HepG2 (cell line): ENCODE measurements around the gene ACAP1. TPM values are rescaled to one million over a fixed set of nuclear protein-coding genes. Genes with fewer than 3 reads are reported as not detected.

ENCODE experiments used
- ATAD3A ChIP-seq: sonication (generic); formaldehyde crosslinking; IDR thresholded peaks from 2 replicates; pipeline ENCODE4 v1.4.0; 2020; ENCODE audit warnings: missing genetic modification reagents
- CBFB ChIP-seq: sonication (generic); formaldehyde crosslinking; IDR thresholded peaks from 2 replicates; pipeline ENCODE4 v1.4.0; 2020; ENCODE audit warnings: missing genetic modification reagents
- FOXA3 ChIP-seq: IDR thresholded peaks from 2 replicates; pipeline ENCODE4 v1.6.1; 2016; ENCODE audit warnings: missing genetic modification reagents, missing compliant biosample characterization
- GATAD1 ChIP-seq: IDR thresholded peaks from 2 replicates; pipeline ENCODE4 v1.6.1; 2016; ENCODE audit warnings: missing genetic modification reagents, missing compliant biosample characterization
- HDAC2 ChIP-seq: sonication (generic); formaldehyde crosslinking; IDR thresholded peaks from 2 replicates; pipeline ENCODE4 v1.4.0; 2020; ENCODE audit warnings: missing genetic modification reagents
- ISL2 ChIP-seq: sonication (generic); formaldehyde crosslinking; IDR thresholded peaks from 2 replicates; pipeline ENCODE4 v1.5.0; 2020; ENCODE audit warnings: missing genetic modification reagents
- MAZ ChIP-seq, 2 experiments: sonication (generic) in 1 of 2; formaldehyde crosslinking in 1 of 2; IDR thresholded peaks; 2 replicates each; pipeline versions ENCODE4 v1.5.0 to v1.6.1; 2012 to 2020; ENCODE audit warnings: low read depth in 2 of 2, mild to moderate bottlenecking in 2 of 2, borderline replicate concordance in 1 of 2, improper control_type of control experiment in 1 of 2, low read length in 1 of 2, missing genetic modification reagents in 1 of 2, moderate library complexity in 1 of 2
- MIER3 ChIP-seq: IDR thresholded peaks from 2 replicates; pipeline ENCODE4 v1.6.1; 2016; ENCODE audit warnings: missing compliant biosample characterization, borderline replicate concordance
- NFE2 ChIP-seq: sonication (generic); formaldehyde crosslinking; IDR thresholded peaks from 2 replicates; pipeline ENCODE4 v1.4.0; 2020; ENCODE audit warnings: missing genetic modification reagents
- RAD21 ChIP-seq: fragments of 450-650 bp; formaldehyde crosslinking; IDR thresholded peaks from 2 replicates; pipeline ENCODE4 v1.5.0; 2020; ENCODE audit warnings: mild to moderate bottlenecking
- SATB2 ChIP-seq: sonication (generic); formaldehyde crosslinking; IDR thresholded peaks from 2 replicates; pipeline ENCODE4 v1.5.0; 2020; ENCODE audit warnings: missing genetic modification reagents
- SMC3 ChIP-seq: IDR thresholded peaks from 2 replicates; pipeline ENCODE4 v1.6.1; 2011; ENCODE audit warnings: low read length, improper control_type of control experiment
- ZBTB38 ChIP-seq: sonication (generic); formaldehyde crosslinking; IDR thresholded peaks from 2 replicates; pipeline ENCODE4 v1.5.1; 2020; ENCODE audit warnings: mild to moderate bottlenecking, missing genetic modification reagents
- ZNF350 ChIP-seq: sonication (generic); formaldehyde crosslinking; IDR thresholded peaks from 2 replicates; pipeline ENCODE4 v1.4.0; 2020; ENCODE audit warnings: mild to moderate bottlenecking, low read depth, missing genetic modification reagents, borderline replicate concordance
- ZNF382 ChIP-seq: sonication (generic); formaldehyde crosslinking; IDR thresholded peaks from 2 replicates; pipeline ENCODE4 v1.5.0; 2020; ENCODE audit warnings: missing genetic modification reagents, mild to moderate bottlenecking, borderline replicate concordance
- ZNF644 ChIP-seq: IDR thresholded peaks from 2 replicates; pipeline ENCODE4 v1.6.1; 2016; ENCODE audit warnings: low read depth
- ZNF772 ChIP-seq: sonication (generic); formaldehyde crosslinking; IDR thresholded peaks from 2 replicates; pipeline ENCODE4 v1.5.0; 2020; ENCODE audit warnings: mild to moderate bottlenecking, missing genetic modification reagents
- ZNF788 ChIP-seq: sonication (generic); formaldehyde crosslinking; IDR thresholded peaks from 2 replicates; pipeline ENCODE4 v1.5.0; 2020; ENCODE audit warnings: mild to moderate bottlenecking, missing genetic modification reagents, borderline replicate concordance
- ZNF841 ChIP-seq: sonication (generic); formaldehyde crosslinking; IDR thresholded peaks from 2 replicates; pipeline ENCODE4 v1.8.1; 2023; ENCODE audit warnings: missing genetic modification reagents, borderline replicate concordance
- ZNF891 ChIP-seq: sonication (generic); formaldehyde crosslinking; IDR thresholded peaks from 2 replicates; pipeline ENCODE4 v1.5.0; 2020; ENCODE audit warnings: mild to moderate bottlenecking, missing genetic modification reagents
- polyA plus RNA-seq, 8 experiments: library from polyadenylated mRNA; depleted of rRNA in 3 of 8; stranded (reverse) in 7 of 8; unstranded in 1 of 8; fragments of >200 nt; fragmentation: Illumina TruSeq in 4 of 8; extraction: Trizol in 4 of 8; gene quantifications; 2 replicates each; pipeline versions ENCODE4 v1.2.1 to v1.2.3, GENCODE V29; 2011 to 2016; ENCODE audit warnings: low read depth in 4 of 8, missing spikeins in 1 of 8, mixed read lengths in 1 of 8; ENCODE audit not compliant: insufficient read depth in 1 of 8
- total RNA-seq, 5 experiments: library from RNA; depleted of rRNA; stranded (reverse); fragments of >200 nt; fragmentation: Illumina TruSeq; extraction: Trizol; gene quantifications; 2 replicates each; pipeline ENCODE4 v1.2.3, GENCODE V29; 2016; ENCODE audit warnings: low read depth in 1 of 5
- TF ChIP-seq, protein P1 (sequence below): sonication (generic); formaldehyde crosslinking; IDR thresholded peaks from 2 replicates; pipeline ENCODE4 v1.4.0; 2020; ENCODE audit warnings: missing genetic modification reagents, borderline replicate concordance
- TF ChIP-seq, protein P2 (sequence below): IDR thresholded peaks from 2 replicates; pipeline ENCODE4 v1.6.1; 2012; ENCODE audit warnings: inconsistent platforms
- TF ChIP-seq, protein P3 (sequence below): IDR thresholded peaks from 2 replicates; pipeline ENCODE4 v1.6.1; 2018; ENCODE audit warnings: missing genetic modification reagents, mild to moderate bottlenecking, missing compliant biosample characterization
- TF ChIP-seq, protein P4 (sequence below): sonication (generic); formaldehyde crosslinking; IDR thresholded peaks from 2 replicates; pipeline ENCODE4 v1.4.0; 2020; ENCODE audit warnings: missing genetic modification reagents, borderline replicate concordance

Gene ACAP1
- total and polyA plus RNA-seq, 2 of the 13 experiments (the other 11 are each of a cell fraction or from before 2014, with no cell fraction given): 1.3 to 2.5 TPM

DNA sequence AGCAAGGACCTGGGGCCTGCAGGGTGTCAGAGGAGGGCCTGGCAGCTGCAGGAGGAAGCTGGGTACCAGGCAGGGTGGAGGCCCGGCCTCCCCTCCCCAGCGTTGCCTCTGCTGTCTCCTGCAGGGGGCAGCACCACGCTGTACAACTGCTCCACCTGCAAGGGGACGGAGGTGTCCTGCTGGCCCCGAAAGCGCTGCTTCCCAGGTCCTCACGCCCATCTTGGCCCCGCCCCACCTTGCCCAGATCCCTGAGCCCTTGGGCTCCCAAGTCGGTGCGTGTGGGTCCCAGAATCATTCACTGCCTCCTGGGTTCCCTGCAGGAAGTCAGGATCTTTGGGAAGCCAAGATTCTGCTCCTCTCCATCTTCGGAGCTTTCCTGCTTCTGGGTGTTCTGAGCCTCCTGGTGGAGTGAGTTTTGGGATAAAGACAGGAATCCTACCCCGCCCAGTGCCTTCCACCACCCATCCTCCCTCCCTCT lies 19.8 kb downstream of the ACAP1 start (continued):
- TF ChIP-seq, protein P1, sequence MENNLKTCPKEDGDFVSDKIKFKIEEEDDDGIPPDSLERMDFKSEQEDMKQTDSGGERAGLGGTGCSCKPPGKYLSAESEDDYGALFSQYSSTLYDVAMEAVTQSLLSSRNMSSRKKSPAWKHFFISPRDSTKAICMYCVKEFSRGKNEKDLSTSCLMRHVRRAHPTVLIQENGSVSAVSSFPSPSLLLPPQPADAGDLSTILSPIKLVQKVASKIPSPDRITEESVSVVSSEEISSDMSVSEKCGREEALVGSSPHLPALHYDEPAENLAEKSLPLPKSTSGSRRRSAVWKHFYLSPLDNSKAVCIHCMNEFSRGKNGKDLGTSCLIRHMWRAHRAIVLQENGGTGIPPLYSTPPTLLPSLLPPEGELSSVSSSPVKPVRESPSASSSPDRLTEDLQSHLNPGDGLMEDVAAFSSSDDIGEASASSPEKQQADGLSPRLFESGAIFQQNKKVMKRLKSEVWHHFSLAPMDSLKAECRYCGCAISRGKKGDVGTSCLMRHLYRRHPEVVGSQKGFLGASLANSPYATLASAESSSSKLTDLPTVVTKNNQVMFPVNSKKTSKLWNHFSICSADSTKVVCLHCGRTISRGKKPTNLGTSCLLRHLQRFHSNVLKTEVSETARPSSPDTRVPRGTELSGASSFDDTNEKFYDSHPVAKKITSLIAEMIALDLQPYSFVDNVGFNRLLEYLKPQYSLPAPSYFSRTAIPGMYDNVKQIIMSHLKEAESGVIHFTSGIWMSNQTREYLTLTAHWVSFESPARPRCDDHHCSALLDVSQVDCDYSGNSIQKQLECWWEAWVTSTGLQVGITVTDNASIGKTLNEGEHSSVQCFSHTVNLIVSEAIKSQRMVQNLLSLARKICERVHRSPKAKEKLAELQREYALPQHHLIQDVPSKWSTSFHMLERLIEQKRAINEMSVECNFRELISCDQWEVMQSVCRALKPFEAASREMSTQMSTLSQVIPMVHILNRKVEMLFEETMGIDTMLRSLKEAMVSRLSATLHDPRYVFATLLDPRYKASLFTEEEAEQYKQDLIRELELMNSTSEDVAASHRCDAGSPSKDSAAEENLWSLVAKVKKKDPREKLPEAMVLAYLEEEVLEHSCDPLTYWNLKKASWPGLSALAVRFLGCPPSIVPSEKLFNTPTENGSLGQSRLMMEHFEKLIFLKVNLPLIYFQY (CRISPR knock-in tag): 0 out of 2 replicates have a peak, but pooled peaks have one; percentile 52
- TF ChIP-seq ZBTB38 (CRISPR knock-in tag): peak; percentile 74
- TF ChIP-seq CBFB (CRISPR knock-in tag): peak; percentile 61; the same call in 1 of the 2 replicates
- TF ChIP-seq MAZ (IDR thresholded peaks at IDR 0.05; ENCODE audit: borderline replicate concordance, low read depth, low read length): peak; percentile 49; the same call in 1 of the 2 replicates
- TF ChIP-seq MAZ (CRISPR knock-in tag; IDR thresholded peaks at IDR 0.05; ENCODE audit: low read depth): peak; percentile 79
- peak; percentile 58; the same call in 1 of the 2 replicates for TF ChIP-seq HDAC2
- TF ChIP-seq, protein P2, sequence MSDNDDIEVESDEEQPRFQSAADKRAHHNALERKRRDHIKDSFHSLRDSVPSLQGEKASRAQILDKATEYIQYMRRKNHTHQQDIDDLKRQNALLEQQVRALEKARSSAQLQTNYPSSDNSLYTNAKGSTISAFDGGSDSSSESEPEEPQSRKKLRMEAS: peak; percentile 41; the same call in 1 of the 2 replicates
- TF ChIP-seq GATAD1 (CRISPR knock-in tag): 0 out of 2 replicates have a peak, but pooled peaks have one; percentile 46
- peak; percentile 65; the same call in 1 of the 2 replicates for TF ChIP-seq MIER3
- no peak for TF ChIP-seq ZNF644 (CRISPR knock-in tag)
- TF ChIP-seq ZNF350 (CRISPR knock-in tag): peak; percentile 53; the same call in 1 of the 2 replicates
- 0 out of 2 replicates have a peak, but pooled peaks have one; percentile 19 for TF ChIP-seq ZNF788 (CRISPR knock-in tag)
- TF ChIP-seq ZNF841 (CRISPR knock-in tag): no peak
- TF ChIP-seq, protein P3, sequence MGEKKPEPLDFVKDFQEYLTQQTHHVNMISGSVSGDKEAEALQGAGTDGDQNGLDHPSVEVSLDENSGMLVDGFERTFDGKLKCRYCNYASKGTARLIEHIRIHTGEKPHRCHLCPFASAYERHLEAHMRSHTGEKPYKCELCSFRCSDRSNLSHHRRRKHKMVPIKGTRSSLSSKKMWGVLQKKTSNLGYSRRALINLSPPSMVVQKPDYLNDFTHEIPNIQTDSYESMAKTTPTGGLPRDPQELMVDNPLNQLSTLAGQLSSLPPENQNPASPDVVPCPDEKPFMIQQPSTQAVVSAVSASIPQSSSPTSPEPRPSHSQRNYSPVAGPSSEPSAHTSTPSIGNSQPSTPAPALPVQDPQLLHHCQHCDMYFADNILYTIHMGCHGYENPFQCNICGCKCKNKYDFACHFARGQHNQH (CRISPR knock-in tag): peak; percentile 55; the same call in 1 of the 2 replicates
- TF ChIP-seq NFE2: no peak
- 0 out of 2 replicates have a peak, but pooled peaks have one; percentile 16 for TF ChIP-seq FOXA3 (CRISPR knock-in tag)
- TF ChIP-seq ATAD3A (CRISPR knock-in tag): no peak
- TF ChIP-seq SATB2: no peak
- TF ChIP-seq ISL2 (CRISPR knock-in tag): 0 out of 2 replicates have a peak, but pooled peaks have one; percentile 28
- TF ChIP-seq SMC3: peak; percentile 49; the same call in 1 of the 2 replicates
- TF ChIP-seq ZNF382 (CRISPR knock-in tag): no peak
- peak; percentile 58; the same call in 1 of the 2 replicates for TF ChIP-seq ZNF891 (CRISPR knock-in tag)
- TF ChIP-seq, protein P4, sequence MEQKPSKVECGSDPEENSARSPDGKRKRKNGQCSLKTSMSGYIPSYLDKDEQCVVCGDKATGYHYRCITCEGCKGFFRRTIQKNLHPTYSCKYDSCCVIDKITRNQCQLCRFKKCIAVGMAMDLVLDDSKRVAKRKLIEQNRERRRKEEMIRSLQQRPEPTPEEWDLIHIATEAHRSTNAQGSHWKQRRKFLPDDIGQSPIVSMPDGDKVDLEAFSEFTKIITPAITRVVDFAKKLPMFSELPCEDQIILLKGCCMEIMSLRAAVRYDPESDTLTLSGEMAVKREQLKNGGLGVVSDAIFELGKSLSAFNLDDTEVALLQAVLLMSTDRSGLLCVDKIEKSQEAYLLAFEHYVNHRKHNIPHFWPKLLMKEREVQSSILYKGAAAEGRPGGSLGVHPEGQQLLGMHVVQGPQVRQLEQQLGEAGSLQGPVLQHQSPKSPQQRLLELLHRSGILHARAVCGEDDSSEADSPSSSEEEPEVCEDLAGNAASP (CRISPR knock-in tag): 0 out of 2 replicates have a peak, but pooled peaks have one; percentile 55
- TF ChIP-seq ZNF772 (CRISPR knock-in tag): peak; percentile 51; the same call in 1 of the 2 replicates
- TF ChIP-seq RAD21: peak; percentile 93
